COLO668 (cell line): Measurements from ENCODE around the gene ARID3C.
"Not testable (repeated sequence)": the region's sequence is repeated elsewhere in the genome, so short reads cannot be mapped to it uniquely, and the experiment has no call there.

Experiments used
- DNase-seq: peaks from one replicate; lab custom pipeline; 2025; ENCODE audit not compliant: unreplicated experiment; lab: John Stamatoyannopoulos, UW

Gene ARID3C

GRCh38 chr9:34653151-34654072 is 24.5 kb upstream of the ARID3C start:
- no peak for DNase-seq

- DNase-seq: no peak
Measured at GRCh38 chr9:34652602-34653000, 23.7 kb upstream of the ARID3C start.

- peak; percentile 16 for DNase-seq
Measured at GRCh38 chr9:34651876-34652601, 23.2 kb upstream of the ARID3C start, which contains the start of gene IL11RA. Gene IL11RA, plus strand, starts transcription at chr9:34652185. Its CDS starts 3,033 bp downstream, at chr9:34655218.

- DNase-seq: no peak
Measured at GRCh38 chr9:34651321-34651720, 22.5 kb upstream of the ARID3C start.

GRCh38 chr9:34650816-34651215 is 21.9 kb upstream of the ARID3C start:
- DNase-seq: no peak

- no peak for DNase-seq
Measured at GRCh38 chr9:34648673-34649072, 19.8 kb upstream of the ARID3C start.

GRCh38 chr9:34647651-34648050 is 18.8 kb upstream of the ARID3C start:
- no peak for DNase-seq

GRCh38 chr9:34647084-34647403 is 18.2 kb upstream of the ARID3C start:
- no peak for DNase-seq

- peak; percentile 95 for DNase-seq
Measured at GRCh38 chr9:34646211-34647083, 17.6 kb upstream of the ARID3C start, which contains the start of gene GALT. Gene GALT, plus strand, starts transcription at chr9:34646675. Its CDS starts 30 bp downstream, at chr9:34646705.

GRCh38 chr9:34644766-34645314 is 16.0 kb upstream of the ARID3C start:
- DNase-seq: no peak

GRCh38 chr9:34642679-34643078 is 13.8 kb upstream of the ARID3C start:
- DNase-seq: no peak

GRCh38 chr9:34639322-34639721 is 10.5 kb upstream of the ARID3C start:
- DNase-seq: not testable (repeated sequence)

- no peak for DNase-seq
Measured at GRCh38 chr9:34638138-34638445, 9.2 kb upstream of the ARID3C start.

GRCh38 chr9:34637356-34638137 is 8.7 kb upstream of the ARID3C start, which contains the start of gene SIGMAR1:
Gene SIGMAR1, minus strand, starts transcription at chr9:34637787. Its CDS starts 90 bp downstream, at chr9:34637697.
- DNase-seq: peak; percentile 96

- peak; percentile 26 for DNase-seq
Measured at GRCh38 chr9:34636791-34637355, 8.0 kb upstream of the ARID3C start.

- no peak for DNase-seq
Measured at GRCh38 chr9:34635556-34635955, 6.7 kb upstream of the ARID3C start.

GRCh38 chr9:34634551-34635248 is 5.8 kb upstream of the ARID3C start:
- DNase-seq: no peak

- peak; percentile 49 for DNase-seq
Measured at GRCh38 chr9:34633851-34634550, 5.1 kb upstream of the ARID3C start.
